Anterior cingulate cortex (tissue), 58 donors: ENCODE results near the gene AMN.

ENCODE experiments used
- DNase-seq, 58 donors: peaks; one replicate each; lab custom pipeline; 2025; lab: John Stamatoyannopoulos, UW

AMN gene

DNA sequence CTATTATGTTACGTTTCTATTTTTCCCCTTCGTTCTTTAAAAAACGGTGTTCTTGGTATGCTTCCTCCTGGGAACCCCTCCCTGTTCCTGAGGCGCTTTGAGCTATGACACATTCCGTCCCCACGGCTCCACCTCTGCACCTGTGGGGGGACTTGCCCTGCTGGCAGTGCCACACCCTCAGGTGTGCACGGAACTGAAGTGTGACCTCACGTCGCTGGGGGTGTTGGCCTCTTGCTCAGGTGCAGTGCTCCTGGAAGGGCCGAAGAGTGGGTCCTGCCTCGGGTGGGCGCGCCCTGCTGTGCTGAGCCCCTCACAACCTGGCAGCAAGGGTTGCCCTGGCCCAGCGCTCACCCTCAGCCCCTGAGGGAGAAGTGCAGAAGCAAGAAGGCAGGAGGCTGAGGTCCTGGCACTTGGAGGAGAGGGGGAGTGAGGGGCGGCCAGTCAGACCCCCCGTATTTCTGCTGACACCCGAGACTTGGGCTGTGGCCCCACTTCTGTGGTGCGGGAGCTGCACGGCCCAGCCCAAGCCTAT lies 4.9 kb downstream of the AMN start:
- no peak for DNase-seq

GRCh38 chr14:102927878-102928411 lies 5.5 kb downstream of the AMN start:
- no peak for DNase-seq

GRCh38 chr14:102928412-102929240 lies 6.2 kb downstream of the AMN start:
- DNase-seq: no peak

DNA sequence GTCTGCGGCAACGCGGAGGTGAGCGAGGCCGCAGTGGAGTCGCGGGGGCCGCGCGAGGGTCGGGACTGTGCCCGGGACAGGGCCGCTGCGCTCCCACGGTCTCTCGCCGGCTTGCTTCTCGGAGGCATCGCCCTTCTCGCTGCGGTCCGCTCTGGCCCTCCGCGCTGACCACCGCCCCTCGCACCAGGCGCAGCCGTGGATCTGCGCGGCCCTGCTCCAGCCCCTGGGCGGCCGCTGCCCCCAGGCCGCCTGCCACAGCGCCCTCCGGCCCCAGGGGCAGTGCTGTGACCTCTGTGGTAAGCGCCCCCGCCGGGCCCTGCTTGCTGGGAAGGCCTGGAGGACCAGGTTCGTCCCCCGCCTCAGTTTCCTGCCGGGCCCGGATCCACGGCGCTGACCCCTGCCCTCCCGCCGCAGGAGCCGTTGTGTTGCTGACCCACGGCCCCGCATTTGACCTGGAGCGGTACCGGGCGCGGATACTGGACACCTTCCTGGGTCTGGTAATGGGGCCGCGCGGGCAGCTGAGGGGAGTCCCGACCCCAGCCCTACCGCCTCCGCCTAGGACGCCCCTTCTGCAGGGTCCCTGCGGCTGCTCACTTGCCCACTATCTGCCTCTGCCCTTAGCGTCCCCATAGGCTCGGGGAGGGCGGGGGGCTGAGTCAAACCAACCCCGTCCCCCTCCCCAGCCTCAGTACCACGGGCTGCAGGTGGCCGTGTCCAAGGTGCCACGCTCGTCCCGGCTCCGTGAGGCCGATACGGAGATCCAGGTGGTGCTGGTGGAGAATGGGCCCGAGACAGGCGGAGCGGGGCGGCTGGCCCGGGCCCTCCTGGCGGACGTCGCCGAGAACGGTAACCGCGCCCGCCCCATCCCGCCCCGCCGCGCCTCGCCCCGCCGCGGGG lies 7.0 kb downstream of the AMN start:
- DNase-seq: no peak

- no peak for DNase-seq
Observed at GRCh38 chr14:102930138-102930752, 7.8 kb downstream of the AMN start.

DNA sequence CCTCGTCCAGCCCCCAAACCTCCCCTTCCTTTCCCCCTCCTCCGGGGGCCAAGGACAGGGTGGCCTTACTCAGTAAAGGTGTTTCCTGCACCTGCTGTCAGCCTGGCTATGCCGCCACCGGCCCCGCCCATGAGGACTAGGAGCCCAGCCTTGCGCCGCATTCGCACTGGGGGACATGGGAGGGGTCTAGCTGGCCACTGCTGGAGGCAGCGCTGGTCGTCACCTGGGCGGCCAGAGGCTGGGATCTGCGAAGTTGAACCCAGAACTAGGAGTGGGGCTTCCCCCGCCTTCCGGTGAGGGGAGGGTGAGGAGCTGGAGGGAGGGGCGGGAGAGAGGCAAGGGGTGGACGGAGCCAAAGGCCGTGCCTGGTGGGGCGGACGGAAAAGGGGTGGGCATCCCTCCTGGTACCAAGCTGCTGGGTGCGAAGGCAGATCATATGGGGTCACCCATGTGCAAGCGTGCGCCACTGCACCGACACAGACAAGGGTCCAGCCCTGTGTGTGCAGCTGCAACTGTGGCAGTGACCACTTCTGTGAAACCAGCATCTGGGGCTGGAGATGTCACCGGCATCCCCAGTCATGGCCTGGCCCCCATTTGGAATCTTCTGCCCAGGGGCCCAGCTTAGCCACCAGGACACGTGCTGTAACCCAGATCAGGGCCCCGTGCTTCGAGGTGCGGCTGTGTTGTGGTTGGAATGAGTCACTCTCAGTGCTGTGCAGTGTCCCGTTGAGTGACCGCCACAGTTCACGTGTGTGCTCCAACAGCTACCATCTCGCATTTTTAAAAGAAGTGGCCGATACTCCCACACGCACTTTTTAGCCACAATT lies 8.5 kb downstream of the AMN start:
- peak in 3 of 58 donors; percentile 19 to 33 (median 22) for DNase-seq

DNA sequence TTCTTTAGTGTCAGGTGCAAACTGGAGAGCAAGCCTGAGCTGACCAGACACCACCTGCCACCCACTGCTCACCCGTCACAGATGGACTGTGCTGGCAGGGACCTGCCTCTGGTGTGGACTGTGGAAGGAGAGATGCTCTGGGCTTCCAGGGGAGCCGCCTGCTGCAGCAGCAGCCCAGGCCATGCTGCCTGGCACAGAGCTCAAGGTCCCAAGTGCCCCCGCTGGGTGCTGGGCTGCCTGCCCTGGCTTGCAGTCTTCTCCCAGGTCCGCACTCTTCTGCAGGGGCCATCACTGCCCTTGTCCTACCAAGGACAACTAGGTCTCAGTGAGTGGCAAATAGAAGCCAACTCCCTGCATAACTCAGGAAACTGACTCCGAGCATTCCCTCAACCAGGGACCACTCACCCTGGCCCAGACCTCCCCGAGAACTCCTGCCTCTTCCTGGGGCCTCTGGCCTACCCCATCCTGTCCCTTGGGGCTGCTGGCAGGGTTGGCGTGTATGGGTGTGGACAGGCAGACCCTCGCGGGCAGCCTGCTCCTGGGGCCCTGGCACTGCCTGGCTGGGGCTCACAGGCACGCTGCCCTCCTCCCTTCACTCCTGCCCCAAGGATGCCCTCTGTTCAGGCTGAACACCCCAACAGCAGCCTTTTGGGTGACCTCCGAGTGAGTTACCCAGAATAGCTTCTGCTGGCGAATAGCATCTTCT lies 9.3 kb downstream of the AMN start:
- DNase-seq: no peak

GRCh38 chr14:102932484-102933248 lies 10.2 kb downstream of the AMN start:
- DNase-seq: no peak

GRCh38 chr14:102933618-102934231 lies 11.3 kb downstream of the AMN start:
- no peak for DNase-seq

DNA sequence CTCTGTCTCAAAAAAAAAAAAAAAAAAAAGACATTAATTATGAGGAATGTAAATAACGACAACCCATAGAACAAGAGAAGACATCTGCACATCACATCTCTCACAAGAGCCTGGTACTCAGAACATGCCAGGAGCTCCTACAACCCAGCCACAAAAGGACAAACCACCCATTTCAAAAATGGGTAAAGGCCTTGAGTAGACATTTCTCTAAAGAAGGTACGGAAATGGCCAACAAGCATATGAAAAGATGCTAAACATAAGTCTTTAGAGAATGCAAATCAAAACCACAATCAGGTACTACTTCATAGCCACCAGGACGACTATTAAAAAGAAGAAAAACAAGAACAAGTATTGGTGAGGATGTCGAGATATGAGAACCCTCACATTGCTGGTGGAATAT lies 13.3 kb downstream of the AMN start:
- no peak for DNase-seq

GRCh38 chr14:102937331-102938175 lies 15.1 kb downstream of the AMN start:
- DNase-seq: no peak

- no peak for DNase-seq
Observed at GRCh38 chr14:102938191-102938590, 15.7 kb downstream of the AMN start.

- no peak for DNase-seq
Observed at GRCh38 chr14:102939329-102939728, 16.9 kb downstream of the AMN start.

- no peak for DNase-seq
Observed at GRCh38 chr14:102939820-102940561, 17.5 kb downstream of the AMN start.

DNA sequence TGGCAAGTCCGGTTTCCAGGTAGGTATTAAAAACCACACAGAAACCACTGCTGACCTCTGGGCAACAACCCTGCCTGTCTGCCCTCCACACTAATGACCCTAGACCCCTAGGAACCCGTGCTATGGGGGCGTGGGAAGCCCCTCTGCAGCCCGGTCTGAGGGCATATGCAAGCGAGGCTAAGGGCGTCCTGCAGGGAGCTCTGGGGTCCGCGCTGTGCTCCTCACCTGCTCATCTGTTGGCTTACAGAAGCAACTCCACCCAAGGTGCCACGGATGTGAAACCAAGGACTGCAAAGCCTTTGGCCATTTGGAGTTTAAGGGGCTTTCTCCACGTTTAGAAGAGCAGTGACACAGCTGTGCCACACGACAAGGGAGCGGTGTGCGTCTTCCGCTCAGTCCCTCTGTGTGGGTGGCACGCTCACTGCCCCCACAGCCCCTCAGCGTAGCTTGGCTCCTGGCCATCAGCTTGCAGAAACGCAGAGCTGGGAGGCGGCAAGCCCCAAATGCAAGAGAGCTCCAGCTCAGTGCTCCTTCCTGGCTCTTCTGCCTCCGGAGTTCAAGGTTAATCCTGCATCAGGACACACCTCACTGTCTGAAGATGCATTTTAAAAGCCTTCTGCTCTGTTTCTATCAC lies 18.4 kb downstream of the AMN start:
- peak in 3 of 58 donors; percentile 15 to 21 (median 17) for DNase-seq
